HG03442 (cell line): ENCODE results near the gene NOL9.
"Not testable (repeated sequence)": the region's sequence is repeated elsewhere in the genome, so short reads cannot be mapped to it uniquely, and the experiment has no call there.

Experiments
- ATAC-seq: cut with Tn5 transposase; IDR thresholded peaks from one replicate; pipeline ENCODE4 v1.9.1; 2021; ENCODE audit warnings: mild to moderate bottlenecking, moderate library complexity; ENCODE audit not compliant: unreplicated experiment

NOL9 gene

DNA sequence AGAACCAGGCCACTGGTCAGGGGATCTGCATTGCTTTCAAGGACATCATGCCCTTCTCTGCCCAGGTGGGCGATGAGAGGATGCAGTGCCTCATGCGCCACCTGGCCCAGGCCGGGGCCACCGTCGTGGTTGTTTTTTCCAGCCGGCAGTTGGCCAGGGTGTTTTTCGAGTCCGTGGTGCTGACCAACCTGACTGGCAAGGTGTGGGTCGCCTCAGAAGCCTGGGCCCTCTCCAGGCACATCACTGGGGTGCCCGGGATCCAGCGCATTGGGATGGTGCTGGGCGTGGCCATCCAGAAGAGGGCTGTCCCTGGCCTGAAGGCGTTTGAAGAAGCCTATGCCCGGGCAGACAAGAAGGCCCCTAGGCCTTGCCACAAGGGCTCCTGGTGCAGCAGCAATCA lies 20.5 kb upstream of the NOL9 start:
- no peak for ATAC-seq

DNA sequence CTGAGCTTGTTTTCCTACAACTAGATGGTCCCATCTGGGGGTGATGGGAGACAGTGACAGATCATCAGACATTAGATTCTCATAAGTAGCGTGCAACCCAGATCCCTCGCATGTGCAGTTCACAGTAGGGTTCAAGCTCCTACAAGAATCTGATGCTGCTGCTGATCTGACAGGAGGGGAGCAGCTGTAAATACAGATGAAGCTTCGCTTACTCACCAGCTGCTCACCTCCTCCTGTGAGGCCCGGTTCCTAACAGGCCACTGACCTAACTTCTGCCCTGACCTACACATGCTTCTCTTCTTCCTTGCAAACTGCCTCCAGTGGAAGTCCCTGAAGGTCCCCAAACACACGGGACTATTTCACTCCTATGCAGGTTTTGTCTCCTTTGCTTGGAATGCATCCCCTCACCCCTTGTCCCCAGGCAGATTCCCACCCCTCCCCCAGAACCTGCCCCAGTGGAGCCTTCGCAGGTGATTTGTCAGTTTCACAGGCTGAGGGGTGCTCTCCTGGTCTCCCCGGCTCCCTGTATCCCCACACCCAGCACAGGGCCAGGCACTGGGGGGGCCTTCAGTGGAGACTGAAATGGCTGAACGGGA lies 19.8 kb upstream of the NOL9 start:
- no peak for ATAC-seq

DNA sequence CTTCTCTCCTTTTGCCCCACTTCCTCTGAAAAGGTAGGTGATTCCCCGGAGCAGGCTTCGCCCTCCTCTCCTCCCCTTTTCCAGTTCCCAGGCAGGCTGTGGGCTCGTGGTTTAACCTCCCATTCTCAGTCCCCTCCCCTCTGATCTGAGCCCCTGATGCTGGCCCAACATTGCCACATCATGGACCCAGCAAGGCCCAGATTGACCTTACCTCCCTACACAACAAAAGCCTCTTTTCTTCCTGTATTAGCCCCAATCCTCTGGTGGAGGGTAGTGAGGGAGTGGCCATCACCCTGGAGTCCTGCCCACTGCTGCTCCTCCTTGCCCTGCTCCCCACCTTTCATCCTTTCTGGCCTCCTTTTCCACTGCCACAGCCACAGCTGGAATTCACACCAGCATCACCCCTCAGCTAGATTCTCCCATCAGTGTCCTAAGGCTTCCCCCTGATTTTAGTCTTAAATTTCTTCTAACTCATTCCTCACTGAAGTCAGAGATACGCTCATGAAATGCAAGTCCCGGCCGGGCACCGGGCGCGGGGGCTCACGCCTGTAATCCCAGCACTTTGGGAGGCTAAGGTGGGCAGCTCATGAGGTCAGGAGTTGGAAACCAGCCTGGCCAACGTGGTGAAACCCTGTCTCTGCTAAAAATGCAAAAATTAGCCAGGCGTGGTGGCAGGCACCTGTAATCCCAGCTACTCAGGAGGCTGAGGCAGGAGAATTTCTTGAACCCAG lies 18.5 kb upstream of the NOL9 start:
- ATAC-seq, result no peak

DNA sequence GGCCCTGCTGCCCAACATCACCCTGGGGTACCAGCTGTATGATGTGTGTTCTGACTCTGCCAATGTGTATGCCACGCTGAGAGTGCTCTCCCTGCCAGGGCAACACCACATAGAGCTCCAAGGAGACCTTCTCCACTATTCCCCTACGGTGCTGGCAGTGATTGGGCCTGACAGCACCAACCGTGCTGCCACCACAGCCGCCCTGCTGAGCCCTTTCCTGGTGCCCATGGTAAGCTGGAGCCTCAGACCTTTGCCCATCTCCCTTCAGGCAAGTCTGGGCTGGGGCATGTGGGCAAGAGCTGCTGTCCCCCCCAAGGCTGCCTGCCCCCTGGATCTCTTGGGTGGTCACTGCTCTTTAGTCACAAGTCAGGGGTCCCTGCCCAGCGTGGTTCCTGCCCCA lies 16.7 kb upstream of the NOL9 start:
- no peak for ATAC-seq

DNA sequence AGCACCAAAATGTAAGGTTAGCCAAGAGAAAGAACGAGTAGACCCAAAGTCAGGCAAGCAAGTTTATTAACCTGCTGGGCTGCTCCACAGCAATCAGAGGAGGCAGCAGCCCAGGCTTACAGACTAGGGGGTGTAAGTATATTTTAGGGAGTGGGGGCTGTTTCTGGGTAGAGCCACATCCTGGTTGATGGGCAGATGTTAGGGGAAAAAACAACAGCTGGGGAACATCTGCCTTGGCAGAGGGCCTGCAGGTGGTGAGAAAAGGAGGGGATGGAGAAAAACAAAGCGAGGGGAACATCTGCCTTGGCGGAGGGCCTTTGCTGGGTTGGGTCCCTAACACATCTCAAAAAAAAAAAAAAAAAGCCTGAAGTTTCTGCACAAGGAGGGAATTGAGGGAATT lies 15.8 kb upstream of the NOL9 start:
- no peak for ATAC-seq

DNA sequence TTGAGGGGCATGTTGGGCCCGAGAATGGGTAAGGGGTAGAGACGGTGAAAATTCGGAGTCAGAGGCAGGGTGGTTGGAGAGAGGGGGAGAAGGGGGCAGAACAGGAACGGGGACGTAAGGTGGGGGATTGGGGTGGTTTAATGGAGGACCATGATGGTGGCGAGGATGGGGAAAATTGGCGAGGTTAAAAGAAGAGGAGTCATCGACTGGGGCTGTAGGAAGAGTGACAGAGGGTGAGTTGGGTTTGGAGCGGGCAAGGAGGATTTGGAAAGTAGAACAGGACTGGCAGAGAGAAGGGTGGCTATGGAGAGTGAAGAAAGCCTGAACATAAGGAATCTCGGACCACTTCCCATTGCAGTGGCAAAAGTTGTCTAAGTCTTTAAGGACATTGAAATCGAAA lies 14.7 kb upstream of the NOL9 start:
- no peak for ATAC-seq

DNA sequence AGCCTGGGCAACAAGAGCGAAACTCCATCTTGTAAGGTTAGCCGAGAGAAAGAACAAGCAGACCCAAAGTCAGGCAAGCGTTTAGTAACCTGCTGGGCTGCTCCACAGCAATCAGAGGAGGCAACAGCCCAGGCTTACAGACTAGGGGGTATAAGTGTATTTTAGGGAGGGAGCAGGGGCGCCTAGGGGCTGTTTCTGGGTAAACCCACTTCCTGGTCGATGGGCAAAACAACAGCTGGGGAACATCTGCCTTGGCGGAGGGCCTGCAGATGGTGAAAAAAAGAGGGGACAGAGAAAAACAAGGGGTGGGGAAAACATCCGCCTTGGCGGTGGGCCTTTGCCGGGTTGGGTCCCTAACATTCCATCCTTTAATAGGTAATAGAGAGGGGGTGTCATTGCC lies 6.0 kb upstream of the NOL9 start:
- no peak for ATAC-seq

DNA sequence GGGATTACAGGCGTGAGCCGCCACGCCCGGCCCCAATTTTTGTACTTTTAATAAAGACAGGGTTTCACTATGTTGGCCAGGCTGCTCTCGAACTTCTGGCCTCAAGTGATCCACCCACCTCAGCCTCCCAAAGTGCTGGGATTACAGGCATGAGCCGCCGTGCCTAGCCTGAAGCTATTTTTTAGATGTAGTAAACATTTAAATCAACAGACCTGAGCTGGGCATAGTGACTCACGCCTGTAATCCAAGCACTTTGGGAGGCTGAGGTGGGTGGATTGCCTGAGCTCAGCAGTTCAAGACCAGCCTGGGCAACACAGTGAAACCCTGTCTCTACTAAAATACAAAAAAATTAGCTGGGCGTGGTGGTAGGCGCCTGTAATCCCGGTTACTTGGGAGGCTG lies 4.8 kb upstream of the NOL9 start:
- not testable (repeated sequence) for ATAC-seq

DNA sequence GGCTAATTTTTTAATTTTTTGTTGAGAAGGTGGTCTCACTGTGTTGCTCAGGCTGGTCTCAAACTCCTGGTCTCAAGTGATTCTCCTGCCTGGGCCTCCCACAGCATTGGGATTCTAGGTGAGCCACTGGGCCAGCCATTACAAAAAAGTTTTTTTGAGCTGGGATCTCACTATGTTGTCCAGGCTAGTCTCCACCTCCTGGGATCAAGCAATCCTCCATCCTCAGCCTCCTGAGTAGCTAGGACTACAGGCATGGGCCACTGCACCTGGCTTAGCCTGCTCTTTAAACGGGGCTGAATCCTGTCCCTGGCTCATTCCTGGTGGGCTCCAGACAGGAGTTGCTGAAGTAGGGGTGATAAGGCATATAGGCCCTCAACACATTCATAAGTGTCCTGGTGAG lies 3.3 kb upstream of the NOL9 start:
- ATAC-seq, result no peak

DNA sequence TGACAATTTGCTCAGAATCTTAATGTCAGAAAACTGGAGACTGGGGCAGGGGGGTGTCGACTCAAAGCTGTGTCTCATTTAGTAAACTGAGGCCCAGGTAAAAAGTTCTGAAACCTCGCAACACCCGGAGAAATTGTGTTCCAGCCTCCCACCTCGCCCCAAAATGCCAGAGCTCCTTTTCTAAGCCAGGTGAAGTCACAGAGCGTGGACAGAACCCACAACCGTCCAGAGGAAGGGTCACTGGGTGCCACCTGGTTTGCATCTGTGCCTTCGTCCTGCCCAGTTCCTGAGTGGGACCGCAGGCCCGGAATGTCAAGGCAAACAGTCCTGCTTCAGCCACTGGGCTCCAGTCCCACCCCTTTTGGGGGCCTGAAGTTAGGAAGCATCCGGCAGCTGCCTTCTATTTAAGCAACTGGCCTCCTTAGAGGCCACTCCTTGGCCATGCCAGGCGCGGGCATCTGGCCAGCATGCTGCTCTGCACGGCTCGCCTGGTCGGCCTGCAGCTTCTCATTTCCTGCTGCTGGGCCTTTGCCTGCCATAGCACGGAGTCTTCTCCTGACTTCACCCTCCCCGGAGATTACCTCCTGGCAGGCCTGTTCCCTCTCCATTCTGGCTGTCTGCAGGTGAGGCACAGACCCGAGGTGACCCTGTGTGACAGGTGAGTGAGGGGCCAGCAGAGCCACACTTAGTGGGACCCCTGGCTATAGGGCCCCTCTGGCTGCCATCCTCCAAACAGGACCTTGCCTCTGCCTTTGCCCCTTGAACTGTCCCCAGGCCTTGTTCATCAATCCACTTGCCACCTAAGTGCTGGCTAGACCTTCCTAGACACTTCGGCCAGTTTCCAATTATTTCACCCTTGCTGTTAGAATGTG lies 830 bp upstream of the NOL9 start, which contains the start of gene TAS1R1:
TSS of gene TAS1R1 (plus strand) at position 401 of the 872 bp plus-strand sequence. CDS start at position 468, 67 bp downstream.
- no peak for ATAC-seq

DNA sequence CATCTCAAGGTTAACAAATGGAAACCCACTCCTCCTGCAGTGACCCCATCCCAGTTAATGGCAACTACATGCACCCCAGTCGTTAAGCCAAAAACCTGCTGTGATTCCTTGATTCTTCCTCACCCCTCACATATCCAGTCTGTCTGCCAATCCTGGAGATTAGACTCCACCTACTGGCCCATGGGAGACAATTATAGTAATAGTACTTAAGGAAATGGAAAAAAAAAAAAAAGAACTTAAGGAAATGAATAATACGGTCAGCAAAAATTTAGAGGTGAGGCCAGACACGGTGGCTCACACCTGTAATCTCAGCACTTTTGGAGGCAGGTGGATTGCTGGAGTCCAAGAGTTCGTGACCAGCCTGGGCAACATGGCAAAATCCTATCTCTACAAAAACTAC lies 7.0 kb downstream of the NOL9 start:
- ATAC-seq, result no peak

DNA sequence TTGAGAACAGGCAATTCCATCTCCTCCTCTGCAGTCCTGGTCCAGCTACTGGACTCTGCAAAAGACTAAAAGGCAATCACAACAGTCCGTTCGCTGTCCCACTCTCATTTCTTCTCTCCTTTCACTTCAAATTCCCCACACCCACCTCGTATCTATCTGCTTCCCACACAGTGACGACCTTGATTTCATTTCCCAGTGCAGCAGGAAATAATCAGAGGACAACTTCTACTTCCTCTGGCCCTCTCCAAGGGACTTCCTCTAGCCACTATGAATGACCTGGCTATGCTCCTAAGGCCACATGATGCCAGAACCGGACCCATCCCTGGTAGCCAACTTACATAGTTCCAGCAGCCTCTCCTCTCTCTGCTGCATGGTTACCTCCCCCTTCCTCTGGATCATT lies 8.0 kb downstream of the NOL9 start:
- no peak for ATAC-seq

DNA sequence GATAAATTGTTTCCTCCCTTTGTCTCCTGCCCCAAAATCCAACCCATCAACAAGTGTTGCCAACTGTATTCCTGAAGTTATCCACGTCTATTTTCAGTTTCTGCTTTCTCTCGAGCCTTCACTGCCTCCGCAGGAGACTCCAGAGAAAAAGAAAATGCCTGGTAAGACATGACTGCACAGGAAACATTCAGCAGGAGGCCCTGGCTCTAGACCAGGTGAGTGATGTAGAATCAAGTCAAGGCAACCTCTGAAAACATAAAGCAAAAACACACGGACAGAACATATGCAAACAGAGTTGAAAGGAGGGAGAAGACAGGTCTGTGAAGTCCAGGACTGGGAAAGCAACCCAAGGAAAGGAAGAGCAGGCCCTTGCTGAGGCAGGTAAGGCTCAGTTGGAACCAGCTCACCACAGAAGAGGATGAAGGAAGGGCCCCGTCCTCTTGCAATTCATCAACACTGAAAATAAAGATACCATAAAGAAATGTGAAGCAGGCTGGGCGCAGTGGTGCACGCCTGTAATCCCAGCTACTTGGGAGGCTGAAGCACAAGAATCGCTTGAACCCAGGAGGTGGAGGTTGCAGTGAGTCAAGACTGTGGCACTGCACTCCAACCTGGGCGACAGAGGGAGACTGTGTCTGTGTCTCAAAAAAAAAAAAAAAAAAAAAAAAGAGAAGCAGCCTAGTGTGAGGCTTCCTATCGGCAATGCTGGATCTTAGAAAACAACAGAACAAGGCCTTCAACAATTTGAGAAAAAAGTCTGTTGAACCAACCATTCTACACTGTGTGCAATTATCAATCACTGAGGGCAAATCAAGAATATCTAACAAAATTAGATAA lies 8.8 kb downstream of the NOL9 start:
- ATAC-seq, result no peak

DNA sequence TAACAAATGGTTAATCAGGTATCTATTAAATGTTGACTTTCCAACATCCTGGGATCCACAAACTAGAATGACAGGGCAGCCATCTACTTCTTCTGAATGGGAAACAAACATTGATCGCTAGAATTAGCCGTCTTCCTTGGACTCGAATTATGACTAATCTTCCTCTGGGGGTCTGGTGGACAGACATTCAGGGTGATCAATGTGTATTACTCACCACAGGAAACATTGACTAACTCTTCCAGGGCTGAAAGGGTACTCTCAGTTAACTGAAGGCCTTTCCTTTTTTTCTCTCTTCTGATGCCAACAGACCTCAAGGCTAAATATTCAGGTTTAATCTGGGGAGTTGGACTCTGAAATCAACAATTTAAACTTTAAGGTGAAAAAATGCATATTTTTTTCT lies 9.5 kb downstream of the NOL9 start:
- ATAC-seq, result no peak

DNA sequence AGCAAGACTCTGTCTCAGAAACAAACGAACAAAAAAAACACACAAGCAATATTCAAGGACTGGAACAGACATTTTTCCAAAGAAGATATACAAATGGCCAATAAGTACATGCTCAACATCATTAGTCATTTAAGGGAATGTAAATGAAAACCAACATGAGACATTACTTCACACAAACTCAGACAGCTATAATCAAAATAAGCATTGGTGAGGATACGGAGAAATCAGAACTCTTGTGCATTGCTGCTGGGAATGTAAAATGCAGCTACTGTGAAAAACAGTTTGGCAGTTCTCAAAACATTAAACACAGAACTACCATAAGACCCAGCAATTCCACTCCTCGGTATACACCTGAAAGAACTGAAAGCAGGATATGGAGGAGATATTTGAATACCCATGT lies 15.4 kb downstream of the NOL9 start:
- no peak for ATAC-seq

DNA sequence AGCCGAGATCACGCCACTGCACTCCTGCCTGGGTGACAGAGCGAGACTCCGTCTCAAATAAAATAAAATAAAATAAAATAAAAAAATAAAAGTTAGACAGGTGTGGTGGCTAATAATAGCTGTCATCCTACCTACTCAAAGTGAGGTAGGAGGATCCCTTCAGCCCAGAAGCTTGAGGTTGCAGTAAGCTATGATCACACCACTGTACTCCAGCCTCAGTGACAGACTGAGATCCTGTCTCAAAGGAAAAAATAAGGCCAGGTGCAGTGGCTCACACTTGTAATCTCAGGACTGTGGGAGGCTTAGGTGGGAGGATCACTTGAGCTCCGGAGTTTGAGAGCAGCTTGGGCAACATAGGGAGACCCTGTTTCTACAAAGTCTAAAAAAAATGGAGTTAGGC lies 18.0 kb downstream of the NOL9 start:
- no peak for ATAC-seq

DNA sequence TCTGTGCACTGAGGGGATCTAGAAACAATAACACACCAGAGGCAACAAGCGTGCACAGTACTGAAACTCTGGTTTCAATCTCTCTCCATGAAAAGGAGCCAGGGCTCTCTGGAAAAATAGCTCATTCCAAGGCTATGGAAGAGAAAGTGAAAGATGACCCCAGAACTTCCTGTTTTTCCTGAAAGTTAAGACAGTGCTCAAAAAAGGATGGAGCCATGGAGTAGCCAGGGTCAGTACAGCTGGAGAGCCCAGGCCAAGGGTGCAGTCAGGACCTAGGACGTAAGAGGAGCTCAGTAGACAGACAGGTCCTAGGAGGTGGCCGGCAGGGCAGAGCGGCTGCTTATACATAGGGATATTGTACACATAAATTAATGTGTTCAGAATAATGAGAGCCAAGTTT lies 19.1 kb downstream of the NOL9 start:
- no peak for ATAC-seq

DNA sequence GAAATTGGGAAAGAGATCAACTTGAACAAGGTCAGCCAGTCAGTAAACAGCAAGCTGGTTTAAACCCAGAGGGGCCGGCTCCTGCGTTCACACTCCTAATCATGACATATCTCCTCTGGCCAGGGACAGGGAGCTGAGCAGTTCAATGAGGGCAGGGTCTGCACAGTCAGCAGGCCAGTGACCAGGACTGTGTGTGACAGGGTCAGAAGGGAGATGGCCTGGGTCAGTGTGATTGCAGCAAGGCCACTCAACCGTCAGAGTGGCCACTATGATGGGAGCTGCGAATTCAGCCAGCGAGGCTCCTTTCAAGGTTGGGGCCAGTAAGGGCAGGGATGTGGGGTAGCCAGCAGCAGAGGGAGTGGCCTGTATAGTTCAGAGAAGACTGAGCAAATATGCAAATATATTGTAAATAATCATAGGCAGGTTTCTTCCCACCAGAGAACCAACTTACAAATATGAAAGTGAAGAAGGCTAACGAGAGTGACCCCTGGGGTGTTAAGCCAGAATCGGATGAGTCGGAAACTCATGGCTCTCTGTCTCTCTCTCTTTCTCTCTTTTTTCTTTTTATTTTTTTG lies 20.0 kb downstream of the NOL9 start:
- ATAC-seq, result no peak

DNA sequence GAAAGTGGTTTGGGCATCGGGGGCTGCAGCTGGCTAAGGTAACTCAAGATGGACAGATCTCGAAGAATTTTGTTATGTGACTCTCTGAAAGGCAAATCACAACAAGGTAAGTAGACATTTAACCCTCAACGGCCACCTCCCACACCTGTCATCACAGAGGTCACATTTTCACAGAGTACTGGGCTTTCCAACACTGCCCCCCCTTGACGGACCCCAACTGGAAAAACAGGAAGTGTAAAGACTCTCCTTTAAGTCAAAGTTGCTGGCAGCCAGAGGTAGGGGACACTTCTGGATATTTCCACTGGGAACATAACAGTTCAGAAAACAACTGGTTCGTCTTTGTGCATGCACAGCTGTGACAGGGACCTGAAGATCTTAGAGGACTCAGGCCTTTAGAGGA lies 22.3 kb downstream of the NOL9 start:
- ATAC-seq, result no peak

DNA sequence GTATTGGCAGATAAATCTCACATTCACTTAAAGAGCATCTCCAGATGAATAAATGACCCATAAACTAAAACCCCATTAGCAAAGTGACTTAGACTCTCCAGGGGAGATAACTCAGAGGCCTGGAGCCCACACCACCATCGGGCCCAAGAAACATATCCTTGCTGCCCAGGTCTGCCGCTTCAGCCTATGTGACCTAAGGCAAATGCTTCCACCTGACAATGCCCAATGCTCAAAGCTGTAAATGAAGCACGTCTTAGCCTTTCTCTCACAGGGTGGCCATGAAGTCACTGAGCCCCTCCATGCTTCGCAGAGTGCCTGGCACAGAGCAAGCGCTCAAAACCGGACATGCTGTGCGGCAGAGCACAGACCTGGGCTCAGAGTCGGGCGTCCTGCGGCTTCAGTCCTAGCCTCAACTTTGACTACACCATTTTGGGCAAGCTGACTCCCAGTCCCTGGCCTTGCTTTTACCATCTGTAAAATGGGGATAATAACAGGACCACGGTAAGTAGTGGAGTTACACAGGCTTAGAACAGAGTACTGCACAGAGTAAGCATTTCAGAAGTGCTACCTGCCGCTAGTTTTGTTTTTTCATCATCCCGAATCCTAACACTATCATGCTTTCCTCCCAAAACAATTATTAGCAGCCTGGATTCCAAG lies 23.7 kb downstream of the NOL9 start:
- no peak for ATAC-seq
